H1 (cell line): Measurements from ENCODE around the gene LIX1L. TPM values are rescaled to one million over a fixed set of nuclear protein-coding genes. Genes with fewer than 3 reads are reported as not detected.

Experiments
- CTCF ChIA-PET: fragments of 300-600 bp; sonication (Branson Sonifier 250); formaldehyde crosslinking; loops from one replicate; lab custom pipeline; 2021; ENCODE audit not compliant: partially characterized antibody; lab: Charles Lee
- POLR2A ChIA-PET: fragments of 300-600 bp; sonication (Branson Sonifier 250); formaldehyde crosslinking; loops from one replicate; lab custom pipeline; 2021; ENCODE audit warnings: inconsistent platforms; ENCODE audit not compliant: partially characterized antibody; lab: Charles Lee
- DNase-seq, 2 experiments: peaks; one replicate each; pipeline versions ENCODE4 v3.0.0 to v3.0.0-alpha.2; 2010 to 2022; ENCODE audit warnings: low spot score in 2 of 2, low read depth in 1 of 2, mixed read lengths in 1 of 2
- FAIRE-seq: peaks from 2 replicates; lab custom pipeline; 2011; peaks lifted over from hg19 to GRCh38; lab: Jason Lieb, UNC
- H2AFZ ChIP-seq: 2 replicates; pipeline ENCODE4 v1.8.1; 2012; ENCODE audit warnings: low read length, inconsistent platforms
- H2AK5ac ChIP-seq: 2 replicates; pipeline ENCODE4 v1.6.1; 2013; ENCODE audit warnings: low read depth, low read length
- H2BK120ac ChIP-seq: replicated peaks from 2 replicates; pipeline ENCODE3; 2013; ENCODE audit warnings: low read depth, low read length, inconsistent platforms
- H2BK12ac ChIP-seq: 2 replicates; pipeline ENCODE4 v1.6.1; 2013; ENCODE audit warnings: low read depth, low read length
- H2BK15ac ChIP-seq: 2 replicates; pipeline ENCODE4 v1.6.1; 2013; ENCODE audit warnings: low read length
- H2BK20ac ChIP-seq: 2 replicates; pipeline ENCODE4 v1.6.1; 2013; ENCODE audit warnings: low read length
- H2BK5ac ChIP-seq: 2 replicates; pipeline ENCODE4 v1.6.1; 2013; ENCODE audit warnings: low read depth, low read length
- H3K14ac ChIP-seq: 2 replicates; pipeline ENCODE4 v1.6.1; 2013; ENCODE audit warnings: inconsistent platforms; ENCODE audit not compliant: insufficient read length
- H3K18ac ChIP-seq: 2 replicates; pipeline ENCODE4 v1.6.1; 2013; ENCODE audit warnings: low read length; ENCODE audit errors: extremely low read depth
- H3K23ac ChIP-seq: 2 replicates; pipeline ENCODE4 v1.6.1; 2013; ENCODE audit warnings: inconsistent platforms; ENCODE audit not compliant: insufficient read length
- H3K23me2 ChIP-seq: 2 replicates; pipeline ENCODE4 v1.6.1; 2013; ENCODE audit warnings: low read depth, low read length
- H3K27ac ChIP-seq: 2 replicates; pipeline ENCODE4 v1.6.1; 2011; ENCODE audit warnings: low read depth, low read length, inconsistent platforms
- H3K27me3 ChIP-seq, 4 experiments: replicated peaks in 1 of 4; 1 replicate in 1 of 4; 2 replicates in 3 of 4; pipeline versions ENCODE4 v1.6.1 to v1.8.1; 2011 to 2013; ENCODE audit warnings: low read length in 3 of 4, mild to moderate bottlenecking in 3 of 4, inconsistent platforms in 2 of 4, mixed read lengths in 2 of 4, moderate library complexity in 1 of 4; ENCODE audit not compliant: control insufficient read depth in 3 of 4, insufficient read depth in 3 of 4; ENCODE audit errors: extremely low read depth in 1 of 4
- H3K36me3 ChIP-seq, 4 experiments: 2 replicates each; pipeline versions ENCODE4 v1.6.1 to v1.8.1; 2011 to 2013; ENCODE audit warnings: mild to moderate bottlenecking in 4 of 4, low read length in 3 of 4, moderate library complexity in 2 of 4, control low read depth in 1 of 4, inconsistent platforms in 1 of 4; ENCODE audit not compliant: insufficient read depth in 4 of 4, control insufficient read depth in 2 of 4
- H3K4ac ChIP-seq: replicated peaks from 2 replicates; pipeline ENCODE3; 2013; ENCODE audit warnings: low read length, low read depth, mixed read lengths, inconsistent platforms; ENCODE audit not compliant: insufficient read length
- H3K4me1 ChIP-seq, 4 experiments: replicated peaks in 1 of 4; 1 replicate in 1 of 4; 2 replicates in 3 of 4; pipeline versions ENCODE4 v1.6.1 to v1.8.1; 2011 to 2013; ENCODE audit warnings: low read length in 3 of 4, inconsistent platforms in 2 of 4, mixed read lengths in 1 of 4; ENCODE audit not compliant: insufficient read depth in 4 of 4, control insufficient read depth in 3 of 4
- H3K4me2 ChIP-seq, 2 experiments: 2 replicates each; pipeline versions ENCODE4 v1.6.1 to v1.8.1; 2011 to 2013; ENCODE audit warnings: low read depth in 2 of 2, low read length in 2 of 2, control low read depth in 1 of 2, inconsistent platforms in 1 of 2, mild to moderate bottlenecking in 1 of 2; ENCODE audit not compliant: insufficient read depth in 1 of 2
- H3K4me3 ChIP-seq, 4 experiments: fragments of 200-600, 300-600 bp in 1 of 4; sonication (generic), shearing (Covaris generic), sonication (Bioruptor Twin) in 1 of 4; 2 replicates each; pipeline versions ENCODE4 v1.5.1 to v1.8.1; 2011 to 2016; ENCODE audit warnings: low read length in 4 of 4, low read depth in 3 of 4, control low read depth in 2 of 4, inconsistent platforms in 2 of 4, mild to moderate bottlenecking in 2 of 4, mixed read lengths in 1 of 4, moderate library complexity in 1 of 4; ENCODE audit not compliant: insufficient read depth in 2 of 4; ENCODE audit errors: extremely low read depth in 1 of 4
- H3K56ac ChIP-seq: replicated peaks from 2 replicates; pipeline ENCODE3; 2013; ENCODE audit warnings: low read depth, mild to moderate bottlenecking, mixed read lengths, low read length, inconsistent platforms; ENCODE audit not compliant: insufficient read length
- H3K79me1 ChIP-seq: 2 replicates; pipeline ENCODE4 v1.6.1; 2013; ENCODE audit warnings: low read depth, low read length, control low read depth
- H3K79me2 ChIP-seq, 2 experiments: 2 replicates each; pipeline versions ENCODE4 v1.6.1 to v1.8.1; 2012 to 2013; ENCODE audit warnings: low read length in 2 of 2, mild to moderate bottlenecking in 2 of 2, inconsistent platforms in 1 of 2; ENCODE audit not compliant: insufficient read depth in 2 of 2, control insufficient read depth in 1 of 2
- H3K9ac ChIP-seq, 4 experiments: replicated peaks in 1 of 4; 1 replicate in 1 of 4; 2 replicates in 3 of 4; pipeline versions ENCODE4 v1.6.1 to v1.8.1; 2011 to 2013; ENCODE audit warnings: low read depth in 3 of 4, low read length in 3 of 4, control low read depth in 2 of 4, mild to moderate bottlenecking in 2 of 4, moderate library complexity in 2 of 4, inconsistent platforms in 1 of 4; ENCODE audit errors: extremely low read depth in 1 of 4
- H3K9me3 ChIP-seq, 2 experiments: 2 replicates each; pipeline versions ENCODE4 v1.6.1 to v1.8.1; 2012 to 2013; ENCODE audit warnings: mild to moderate bottlenecking in 2 of 2, moderate library complexity in 2 of 2, control low read depth in 1 of 2, inconsistent platforms in 1 of 2, low read depth in 1 of 2, low read length in 1 of 2, mixed read lengths in 1 of 2; ENCODE audit not compliant: insufficient read depth in 2 of 2
- H4K20me1 ChIP-seq, 2 experiments: replicated peaks in 1 of 2; 2 replicates each; pipeline versions ENCODE3 to v1.8.1; 2011 to 2013; ENCODE audit warnings: inconsistent platforms in 2 of 2, low read length in 2 of 2, mild to moderate bottlenecking in 1 of 2; ENCODE audit not compliant: insufficient read depth in 2 of 2, control insufficient read depth in 1 of 2
- H4K5ac ChIP-seq: 2 replicates; pipeline ENCODE4 v1.6.1; 2013; ENCODE audit warnings: low read length, low read depth, mixed read lengths, inconsistent platforms; ENCODE audit not compliant: insufficient read length
- H4K8ac ChIP-seq: 2 replicates; pipeline ENCODE4 v1.8.0; 2013; ENCODE audit warnings: mild to moderate bottlenecking, moderate library complexity, low read length, inconsistent platforms; ENCODE audit not compliant: insufficient read depth; ENCODE audit errors: extremely low read depth
- H4K91ac ChIP-seq: replicated peaks from 2 replicates; pipeline ENCODE3; 2013; ENCODE audit warnings: low read length, mixed read lengths, inconsistent platforms; ENCODE audit not compliant: insufficient read length
- ASH2L ChIP-seq: fragments of 200-600, 300-600 bp; sonication (generic); IDR thresholded peaks from one replicate; pipeline ENCODE4 v1.7.1; 2017; ENCODE audit warnings: low read length
- CHD1 ChIP-seq: IDR thresholded peaks from 2 replicates; pipeline ENCODE4 v1.6.1; 2012; ENCODE audit warnings: low read depth, low read length, improper control_type of control experiment
- KDM5A ChIP-seq: fragments of 200-600 bp; IDR thresholded peaks from 2 replicates; pipeline ENCODE4 v1.7.1; 2012; ENCODE audit warnings: mild to moderate bottlenecking, low read length, inconsistent platforms, mixed read lengths
- MAFK ChIP-seq: IDR thresholded peaks from 2 replicates; pipeline ENCODE4 v1.6.1; 2012; ENCODE audit warnings: low read depth, mild to moderate bottlenecking, improper control_type of control experiment, low read length
- NANOG ChIP-seq: IDR thresholded peaks from 2 replicates; pipeline ENCODE4 v1.6.1; 2011; ENCODE audit warnings: low read length, low read depth, mild to moderate bottlenecking, inconsistent platforms; ENCODE audit not compliant: insufficient read depth, poor library complexity, severe bottlenecking
- RFX5 ChIP-seq: IDR thresholded peaks from 2 replicates; pipeline ENCODE4 v1.6.1; 2011; ENCODE audit warnings: low read depth, low read length, improper control_type of control experiment, borderline replicate concordance
- TCF12 ChIP-seq: IDR thresholded peaks from 2 replicates; pipeline ENCODE4 v1.6.1; 2011; ENCODE audit warnings: low read depth, mild to moderate bottlenecking, low read length
- WGBS, 2 experiments: shearing (Covaris generic) in 1 of 2; methylation state at CpG; one replicate each; pipeline versions ENCODE4 v1.1.6 to v1.1.7; 2013 to 2015; ENCODE audit warnings: low lambda C conversion rate in 2 of 2, mixed read lengths in 2 of 2, inconsistent platforms in 1 of 2, low coverage in 1 of 2, missing lambda C conversion rate in 1 of 2; ENCODE audit not compliant: insufficient replicate concordance in 2 of 2, insufficient coverage in 1 of 2, insufficient read length in 1 of 2; ENCODE audit errors: extremely low coverage in 1 of 2, missing lambda C conversion rate in 1 of 2; 5-methylcytosine and 5-hydroxymethylcytosine counted together
- polyA plus RNA-seq, 7 experiments: library from polyadenylated mRNA; depleted of rRNA in 3 of 7; stranded (reverse) in 5 of 7; unstranded in 2 of 7; fragments of >200 nt in 5 of 7; fragments of 200-250 nt in 2 of 7; gene quantifications; 1 replicate in 5 of 7; 2 replicates in 1 of 7; 4 replicates in 1 of 7; pipeline versions ENCODE4 v1.2.1 to v1.2.3, GENCODE V29; 2011 to 2013; ENCODE audit warnings: missing spikeins in 2 of 7, mixed read lengths in 2 of 7
- total RNA-seq: library from RNA; stranded (reverse); fragmentation: NEBNext Ultra II Directional; extraction: Animal tissue kit (Norgen Biotek cat#: 25700); gene quantifications from 2 replicates; pipeline ENCODE4 v1.2.1, GENCODE V29; 2021

LIX1L gene
- total and polyA plus RNA-seq, 2 of the 8 experiments (the other 6 are each of a cell fraction or from before 2014, with no cell fraction given): 2.9 to 3.7 TPM

DNA sequence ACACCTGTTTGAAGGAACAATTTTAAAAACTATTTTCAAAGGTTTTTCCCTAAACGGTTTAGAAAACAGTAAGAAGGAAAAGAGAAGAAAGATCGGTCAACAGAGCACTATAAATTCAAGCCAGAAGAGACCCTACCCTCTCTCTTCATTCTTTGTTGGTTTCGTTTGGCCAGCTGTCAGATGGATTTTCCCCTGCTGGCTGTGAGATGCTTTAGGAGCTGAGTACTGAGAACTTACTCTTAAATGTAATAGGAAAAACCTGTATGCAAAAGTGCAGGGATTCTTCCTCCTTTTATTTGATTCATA, 39.9 kb upstream of the LIX1L start:
- Histone ChIP-seq H2BK5ac (no peak overlapping the region), H3K36me3 (peaks cover 17 to 28% (median 23%) of the 10 kb centered on the region in 4 experiments), H3K9me3 (no peaks in the 10 kb centered on the region), H3K4me2 (peak overlapping the region; percentile 83 to 96; a peak in 3 of 4 replicates), H2BK120ac (no peak overlapping the region), H3K27ac (no peak overlapping the region), H4K91ac (no peak overlapping the region)
- CTCF ChIA-PET: interaction anchor here (0.6 to 1.9 kb wide), 7 partner anchors 10 to 38 kb away, joined by 3 to 17 read pairs (median 5); no protein-coding TSS in a partner anchor
- POLR2A ChIA-PET: interaction anchor here (0.9 to 13.4 kb wide), 8 partner anchors 11 to 139 kb away, joined by 3 to 218 read pairs (median 4); partner anchors contain the start of genes PIAS3 and RBM8A
- TF ChIP-seq ASH2L (no peak), NANOG (no peak), TCF12 (no peak), MAFK (no peak), KDM5A (no peak), RFX5 (no peak), CHD1 (no peak)
- TF ChIP-seq, all 59 proteins: peak for 0
- Histone ChIP-seq H3K14ac (no peak overlapping the region), H3K18ac (no peak overlapping the region), H3K23me2 (peaks cover 9% of the 10 kb centered on the region), H2AFZ (no peak overlapping the region), H3K79me2 (peaks cover 4 to 27% of the 10 kb centered on the region in 2 experiments; a peak in 3 of 4 replicates), H4K5ac (no peak overlapping the region), H3K4ac (no peak overlapping the region), H3K56ac (no peak overlapping the region), H4K20me1 (peaks cover 0 to 2% of the 10 kb centered on the region in 2 experiments), H3K79me1 (peaks cover 6% of the 10 kb centered on the region; the same call in 1 of the 2 replicates), H4K8ac (no peak overlapping the region), H3K9ac (no peak overlapping the region), H2BK20ac (no peak overlapping the region), H3K23ac (no peak overlapping the region), H2BK15ac (no peak overlapping the region), H3K4me1 (peaks cover 2 to 8% (median 6%) of the 10 kb centered on the region in 4 experiments; a peak in 4 of 7 replicates), H2AK5ac (no peak overlapping the region), H3K4me3 (peak overlapping the region in 1 of 4 experiments; percentile 96; a peak in 2 of 8 replicates), H3K27me3 (no peaks in the 10 kb centered on the region), H2BK12ac (no peak overlapping the region)
- 58% methylated on average over 3 of the region's 3 CpGs; no CpG with 5 or more reads in 1 of the 2 experiments for WGBS, 2 experiments
- no peak for DNase-seq
- FAIRE-seq: no peak
